ENCODE data around the gene SELENON. TPM values are rescaled to one million over a fixed set of nuclear protein-coding genes. Genes with fewer than 3 reads are reported as not detected.

SELENON gene
- total RNA-seq (2014; rRNA removed; shearing (Covaris generic)): 108 and 139 TPM in 2 replicates

- no peaks in the 10 kb centered on the region; the same call in 1 of the 2 replicates for H3K36me3 ChIP-seq (replicated peaks; ENCODE audit: control insufficient read depth, insufficient read depth, low read length)
- peaks cover 1% of the 10 kb centered on the region for H3K27me3 ChIP-seq (ENCODE audit: control insufficient read depth, insufficient read depth, low read length)
- DNase-seq: peak; percentile 99
- H3K4me3 ChIP-seq (ENCODE audit: insufficient read depth, low read depth, low read length): peak within 1 kb of the TSS; percentile 57
These were observed at the start of gene SELENON for GRCh38 chr1:25799935-25800702. Gene SELENON (plus strand): TSS chr1:25800193. CDS start chr1:25800231, 38 bp downstream.

GRCh38 chr1:25750923-25751605, 48.9 kb upstream of the SELENON start:
- H3K4me3 ChIP-seq (ENCODE audit: insufficient read depth, low read depth, low read length): no peak overlapping the region
- no peaks in the 10 kb centered on the region for H3K36me3 ChIP-seq (replicated peaks; ENCODE audit: control insufficient read depth, insufficient read depth, low read length)
- no peaks in the 10 kb centered on the region for H3K27me3 ChIP-seq (ENCODE audit: control insufficient read depth, insufficient read depth, low read length)
- no peak for DNase-seq

- Histone ChIP-seq H3K4me3 (ENCODE audit: insufficient read depth, low read depth, low read length) (no peak overlapping the region), H3K36me3 (replicated peaks; ENCODE audit: control insufficient read depth, insufficient read depth, low read length) (no peaks in the 10 kb centered on the region), H3K27me3 (ENCODE audit: control insufficient read depth, insufficient read depth, low read length) (no peaks in the 10 kb centered on the region; the same call in 1 of the 2 replicates)
- peak; percentile 75 for DNase-seq
These were observed 45.4 kb upstream of the SELENON start for GRCh38 chr1:25754470-25755181.

GRCh38 chr1:25755475-25756125, 44.4 kb upstream of the SELENON start:
- DNase-seq: peak; percentile 32
- no peak overlapping the region for H3K4me3 ChIP-seq (ENCODE audit: insufficient read depth, low read depth, low read length)
- H3K27me3 ChIP-seq (ENCODE audit: control insufficient read depth, insufficient read depth, low read length): no peaks in the 10 kb centered on the region; the same call in 1 of the 2 replicates

GRCh38 chr1:25756215-25756614, 43.8 kb upstream of the SELENON start:
- Histone ChIP-seq H3K27me3 (ENCODE audit: control insufficient read depth, insufficient read depth, low read length) (no peaks in the 10 kb centered on the region; the same call in 1 of the 2 replicates), H3K4me3 (ENCODE audit: insufficient read depth, low read depth, low read length) (no peak overlapping the region), H3K36me3 (replicated peaks; ENCODE audit: control insufficient read depth, insufficient read depth, low read length) (no peaks in the 10 kb centered on the region)
- DNase-seq: peak; percentile 41

More at GRCh38 chr1:25755475-25756125, 44.4 kb upstream of the SELENON start:
- no peaks in the 10 kb centered on the region for H3K36me3 ChIP-seq (replicated peaks; ENCODE audit: control insufficient read depth, insufficient read depth, low read length)

DNA sequence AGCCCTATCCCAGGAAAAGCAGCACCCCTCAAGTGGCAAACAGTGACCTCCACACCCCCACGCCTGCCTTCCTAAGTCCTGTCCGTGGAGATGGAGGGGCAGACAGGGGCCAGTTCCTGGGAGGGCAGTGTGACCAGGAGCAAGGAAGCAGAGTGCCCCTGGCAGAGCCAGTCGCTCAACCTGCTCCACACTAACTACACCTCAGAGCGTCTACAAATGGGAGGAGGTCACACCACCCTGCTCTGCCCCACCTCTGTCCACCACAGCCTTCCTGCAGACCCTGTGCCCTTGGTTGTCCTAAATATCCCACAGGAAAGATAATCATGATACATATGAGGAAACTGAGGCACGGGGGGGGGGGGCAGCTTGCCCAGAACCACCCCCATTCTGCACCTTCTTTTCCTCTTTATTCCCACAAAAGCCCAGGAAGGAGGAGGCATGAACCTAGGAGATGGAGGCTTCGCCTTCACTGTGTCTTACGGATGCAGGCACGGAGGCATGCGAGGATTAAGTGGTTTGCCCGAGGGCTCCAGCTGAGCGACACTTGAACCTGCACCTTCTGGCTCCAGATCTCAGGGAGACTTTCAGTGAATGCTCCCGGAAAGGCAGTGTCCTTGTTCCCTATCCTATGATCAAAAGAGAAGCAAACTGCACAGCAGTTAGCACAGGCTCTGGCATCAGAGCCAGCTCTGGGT, 42.7 kb upstream of the SELENON start:
- 0 out of 2 replicates have a peak overlapping the region, but pooled peaks have one; percentile 1 for H3K4me3 ChIP-seq (ENCODE audit: insufficient read depth, low read depth, low read length)

DNA sequence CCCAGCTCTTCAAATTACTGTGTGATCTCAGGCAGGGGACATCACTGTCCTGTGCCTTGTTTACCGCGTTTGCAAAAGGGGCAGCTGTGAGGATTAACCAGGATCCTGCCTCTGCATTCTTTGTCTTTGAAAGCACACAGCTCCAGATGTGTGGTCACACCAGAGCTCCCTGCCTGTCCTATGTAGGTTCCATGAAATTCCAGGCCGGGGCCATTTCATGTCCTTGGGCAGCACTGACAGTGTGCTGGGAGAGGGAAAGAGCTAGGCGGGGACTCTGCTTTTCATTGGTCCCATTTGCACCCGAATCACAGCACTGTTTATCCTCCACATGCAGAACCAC, 42.2 kb upstream of the SELENON start:
- DNase-seq: no peak
- no peaks in the 10 kb centered on the region; the same call in 1 of the 2 replicates for H3K27me3 ChIP-seq (ENCODE audit: control insufficient read depth, insufficient read depth, low read length)
- no peaks in the 10 kb centered on the region for H3K36me3 ChIP-seq (replicated peaks; ENCODE audit: control insufficient read depth, insufficient read depth, low read length)
- H3K4me3 ChIP-seq (ENCODE audit: insufficient read depth, low read depth, low read length): no peak overlapping the region

More for the DNA sequence above, 42.7 kb upstream of the SELENON start:
- Histone ChIP-seq H3K36me3 (replicated peaks; ENCODE audit: control insufficient read depth, insufficient read depth, low read length) (no peaks in the 10 kb centered on the region), H3K27me3 (ENCODE audit: control insufficient read depth, insufficient read depth, low read length) (no peaks in the 10 kb centered on the region; the same call in 1 of the 2 replicates)
- no peak for DNase-seq

GRCh38 chr1:25758466-25759070, 41.4 kb upstream of the SELENON start:
- no peaks in the 10 kb centered on the region for H3K36me3 ChIP-seq (replicated peaks; ENCODE audit: control insufficient read depth, insufficient read depth, low read length)
- DNase-seq: no peak
- no peaks in the 10 kb centered on the region; the same call in 1 of the 2 replicates for H3K27me3 ChIP-seq (ENCODE audit: control insufficient read depth, insufficient read depth, low read length)
- H3K4me3 ChIP-seq (ENCODE audit: insufficient read depth, low read depth, low read length): no peak overlapping the region

GRCh38 chr1:25760122-25760719, 39.8 kb upstream of the SELENON start:
- H3K27me3 ChIP-seq (ENCODE audit: control insufficient read depth, insufficient read depth, low read length): no peaks in the 10 kb centered on the region; the same call in 1 of the 2 replicates
- no peak overlapping the region for H3K4me3 ChIP-seq (ENCODE audit: insufficient read depth, low read depth, low read length)
- no peak for DNase-seq
- H3K36me3 ChIP-seq (replicated peaks; ENCODE audit: control insufficient read depth, insufficient read depth, low read length): no peaks in the 10 kb centered on the region

DNA sequence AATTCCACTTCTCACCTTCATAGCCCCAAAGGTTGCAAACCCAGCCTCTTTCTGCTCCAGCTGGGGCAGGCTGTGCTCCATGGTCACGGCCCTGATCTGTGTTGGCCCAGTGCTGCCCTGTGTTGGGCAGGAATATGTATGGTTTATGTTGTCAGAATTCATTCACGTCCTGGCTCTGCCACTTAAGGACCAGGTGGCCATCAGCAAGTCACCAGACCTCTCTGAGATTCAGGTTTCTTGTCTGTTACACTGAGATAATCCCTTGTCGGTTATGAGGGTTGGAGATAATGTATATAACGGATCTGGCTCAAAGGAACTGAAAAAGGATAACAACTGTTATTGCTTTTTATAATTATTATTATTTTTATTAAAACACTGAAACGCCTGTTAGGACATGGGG, 39.1 kb upstream of the SELENON start:
- no peak for DNase-seq
- H3K36me3 ChIP-seq (replicated peaks; ENCODE audit: control insufficient read depth, insufficient read depth, low read length): no peaks in the 10 kb centered on the region
- no peaks in the 10 kb centered on the region; the same call in 1 of the 2 replicates for H3K27me3 ChIP-seq (ENCODE audit: control insufficient read depth, insufficient read depth, low read length)
- no peak overlapping the region for H3K4me3 ChIP-seq (ENCODE audit: insufficient read depth, low read depth, low read length)

- DNase-seq: no peak
- H3K4me3 ChIP-seq (ENCODE audit: insufficient read depth, low read depth, low read length): no peak overlapping the region
- no peaks in the 10 kb centered on the region for H3K36me3 ChIP-seq (replicated peaks; ENCODE audit: control insufficient read depth, insufficient read depth, low read length)
- no peaks in the 10 kb centered on the region; the same call in 1 of the 2 replicates for H3K27me3 ChIP-seq (ENCODE audit: control insufficient read depth, insufficient read depth, low read length)
These were observed 36.5 kb upstream of the SELENON start for GRCh38 chr1:25763493-25763892.

GRCh38 chr1:25765136-25765922, 34.7 kb upstream of the SELENON start:
- DNase-seq: no peak
- no peak overlapping the region for H3K4me3 ChIP-seq (ENCODE audit: insufficient read depth, low read depth, low read length)
- no peaks in the 10 kb centered on the region for H3K36me3 ChIP-seq (replicated peaks; ENCODE audit: control insufficient read depth, insufficient read depth, low read length)
- H3K27me3 ChIP-seq (ENCODE audit: control insufficient read depth, insufficient read depth, low read length): no peaks in the 10 kb centered on the region

Measured in H7 (cell line).